ENCODE measurements around the gene SRP9.

DNA sequence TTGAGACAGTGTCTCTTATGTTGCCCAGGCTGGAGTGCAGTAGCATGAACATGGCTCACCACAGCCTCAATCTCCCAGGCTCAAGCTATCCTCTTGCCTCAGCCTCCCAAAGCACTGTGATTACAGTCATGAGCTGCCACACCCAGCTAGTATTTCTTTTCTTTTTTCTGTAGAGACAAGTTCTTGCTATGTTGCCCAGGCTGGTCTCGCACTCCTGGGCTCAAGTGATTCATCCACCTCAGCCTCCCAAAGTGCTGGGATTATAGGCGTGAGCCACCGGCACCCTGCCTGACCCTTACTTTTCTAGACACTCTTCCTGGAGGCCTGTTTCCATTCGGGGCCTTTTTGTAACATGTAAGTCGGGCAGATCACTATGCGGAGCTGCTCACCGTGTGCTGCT is 30.1 kb upstream of the SRP9 start:
- TF ChIP-seq CTCF (IDR thresholded peaks at IDR 0.05) (no peak), POLR2A (IDR thresholded peaks at IDR 0.05) (no peak)
